Erythroblast (primary cell): ENCODE data around the gene SPCS2.
A peak's percentile ranks its signal among the peaks of the same experiment; 100 is the strongest.

Source experiments
- DNase-seq, 2 experiments: peaks; one replicate each; lab custom pipeline; 2025; lab: John Stamatoyannopoulos, UW
- GATA1 ChIP-seq: IDR thresholded peaks from 2 replicates; pipeline ENCODE4 v1.6.1; 2011; ENCODE audit warnings: low read depth, mild to moderate bottlenecking, control low read depth, low read length, moderate library complexity
- POLR2A ChIP-seq: IDR thresholded peaks from 2 replicates; pipeline ENCODE4 v1.6.1; 2011; ENCODE audit warnings: mild to moderate bottlenecking, low read length

The SPCS2 gene

GRCh38 chr11:74948898-74949752, at the start of gene SPCS2, which contains the start of gene XRRA1:
TSS of gene SPCS2 (plus strand) at chr11:74949266. CDS start at chr11:74949286, 20 bp downstream.
TSS of gene XRRA1 (minus strand) at chr11:74949091. CDS start at chr11:74940878, 8,213 bp downstream.
- TF ChIP-seq GATA1 (no peak), POLR2A (peak; percentile 96)
- peak; percentile 99 for DNase-seq

- TF ChIP-seq GATA1 (no peak), POLR2A (no peak)
- no peak for DNase-seq
These were observed 46.7 kb upstream of the SPCS2 start for GRCh38 chr11:74902342-74902741.

GRCh38 chr11:74905326-74905725, 43.7 kb upstream of the SPCS2 start:
- TF ChIP-seq GATA1: no peak
- no peak for TF ChIP-seq POLR2A
- DNase-seq: no peak

- DNase-seq: no peak
- TF ChIP-seq POLR2A (no peak), GATA1 (no peak)
These were observed 39.7 kb upstream of the SPCS2 start for GRCh38 chr11:74909385-74909784.

- DNase-seq: no peak
- TF ChIP-seq GATA1: no peak
- no peak for TF ChIP-seq POLR2A
These were observed 39.3 kb upstream of the SPCS2 start for GRCh38 chr11:74909812-74910211.

GRCh38 chr11:74923125-74923524, 25.9 kb upstream of the SPCS2 start:
- TF ChIP-seq GATA1 (no peak), POLR2A (no peak)
- no peak for DNase-seq

- no peak for TF ChIP-seq POLR2A
- no peak for TF ChIP-seq GATA1
- DNase-seq: no peak
These were observed 23.8 kb upstream of the SPCS2 start for GRCh38 chr11:74925281-74925680.

- no peak for DNase-seq
- TF ChIP-seq POLR2A: no peak
- no peak for TF ChIP-seq GATA1
These were observed 22.6 kb upstream of the SPCS2 start for GRCh38 chr11:74926304-74927030.

GRCh38 chr11:74927496-74927895, 21.6 kb upstream of the SPCS2 start:
- no peak for TF ChIP-seq GATA1
- TF ChIP-seq POLR2A: no peak
- DNase-seq: no peak

- peak; percentile 88 to 93 for DNase-seq
- TF ChIP-seq GATA1: no peak
- TF ChIP-seq POLR2A: no peak
These were observed 19.4 kb upstream of the SPCS2 start for GRCh38 chr11:74929431-74930363.

GRCh38 chr11:74932169-74932568, 16.9 kb upstream of the SPCS2 start:
- DNase-seq: peak in 1 of 2 experiments; percentile 6
- no peak for TF ChIP-seq GATA1
- no peak for TF ChIP-seq POLR2A

GRCh38 chr11:74932797-74933196, 16.3 kb upstream of the SPCS2 start:
- TF ChIP-seq GATA1: no peak
- no peak for TF ChIP-seq POLR2A
- no peak for DNase-seq

GRCh38 chr11:74933765-74934164, 15.3 kb upstream of the SPCS2 start:
- no peak for DNase-seq
- TF ChIP-seq GATA1 (no peak), POLR2A (no peak)
